Nephron progenitor cell (in vitro differentiated cells): ENCODE data around the gene CYP24A1.

ENCODE experiments used
- DNase-seq: peaks from one replicate; pipeline ENCODE4 v3.0.0; 2021
- H3K27ac Mint-ChIP-seq: 2 replicates; pipeline ENCODE4 v1.8.0; 2021; ENCODE audit warnings: mild to moderate bottlenecking, moderate library complexity, mixed read lengths
- H3K27me3 Mint-ChIP-seq: 2 replicates; pipeline ENCODE4 v1.8.0; 2021; ENCODE audit warnings: mild to moderate bottlenecking, low read depth, mixed read lengths; ENCODE audit not compliant: poor library complexity
- H3K36me3 Mint-ChIP-seq: 2 replicates; pipeline ENCODE4 v1.8.0; 2021; ENCODE audit warnings: low read depth, mixed read lengths
- H3K4me1 Mint-ChIP-seq: 2 replicates; pipeline ENCODE4 v1.8.0; 2021; ENCODE audit warnings: mixed read lengths
- H3K4me3 Mint-ChIP-seq: 2 replicates; pipeline ENCODE4 v1.8.0; 2021; ENCODE audit warnings: mild to moderate bottlenecking, moderate library complexity, mixed read lengths
- H3K9me3 Mint-ChIP-seq: 2 replicates; pipeline ENCODE4 v1.8.0; 2021; ENCODE audit warnings: mild to moderate bottlenecking, moderate library complexity, mixed read lengths
- CTCF ChIP-seq: fragments of 200-600 bp; sonication (generic); IDR thresholded peaks from 2 replicates; pipeline ENCODE4 v1.5.0; 2021; ENCODE audit warnings: antibody characterized with exemption

Gene CYP24A1

GRCh38 chr20:54154439-54154838, 19.3 kb downstream of the CYP24A1 start:
- no peaks in the 10 kb centered on the region for H3K36me3 Mint-ChIP-seq
- H3K4me3 Mint-ChIP-seq, result no peak overlapping the region
- H3K27me3 Mint-ChIP-seq, result no peaks in the 10 kb centered on the region
- H3K9me3 Mint-ChIP-seq, result no peaks in the 10 kb centered on the region
- no peak for TF ChIP-seq CTCF
- H3K4me1 Mint-ChIP-seq, result peaks cover 8% of the 10 kb centered on the region
- no peak overlapping the region for H3K27ac Mint-ChIP-seq
- no peak for DNase-seq

DNA sequence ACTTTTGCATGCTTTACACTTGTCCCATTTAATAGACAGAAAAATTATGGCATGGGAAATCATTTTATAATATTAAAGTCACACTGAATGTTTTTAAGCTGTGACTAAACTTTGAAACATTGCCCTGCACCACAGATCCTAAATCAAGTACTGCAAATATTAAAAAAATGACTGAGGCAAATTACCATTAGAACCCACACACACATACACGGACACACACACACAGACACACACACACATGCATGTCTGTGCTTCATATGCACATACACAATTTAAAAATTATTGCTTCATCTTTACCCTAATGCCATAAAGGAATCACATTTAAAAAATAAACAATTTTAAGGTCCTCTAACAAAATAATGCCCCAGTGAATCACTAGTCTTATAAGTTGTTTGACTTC, 19.9 kb downstream of the CYP24A1 start:
- Mint-ChIP-seq H3K36me3 (no peaks in the 10 kb centered on the region), H3K4me1 (peaks cover 14% of the 10 kb centered on the region), H3K9me3 (no peaks in the 10 kb centered on the region), H3K27me3 (no peaks in the 10 kb centered on the region), H3K27ac (no peak overlapping the region), H3K4me3 (no peak overlapping the region)
- no peak for TF ChIP-seq CTCF
- no peak for DNase-seq

- no peak for TF ChIP-seq CTCF
- Mint-ChIP-seq H3K4me3 (no peak overlapping the region), H3K27ac (no peak overlapping the region), H3K36me3 (no peaks in the 10 kb centered on the region), H3K27me3 (no peaks in the 10 kb centered on the region), H3K4me1 (peaks cover 15% of the 10 kb centered on the region), H3K9me3 (no peaks in the 10 kb centered on the region)
- DNase-seq, result no peak
These were observed 20.8 kb downstream of the CYP24A1 start for GRCh38 chr20:54153041-54153327.

GRCh38 chr20:54152227-54153040, 21.4 kb downstream of the CYP24A1 start:
- H3K36me3 Mint-ChIP-seq, result no peaks in the 10 kb centered on the region

DNA sequence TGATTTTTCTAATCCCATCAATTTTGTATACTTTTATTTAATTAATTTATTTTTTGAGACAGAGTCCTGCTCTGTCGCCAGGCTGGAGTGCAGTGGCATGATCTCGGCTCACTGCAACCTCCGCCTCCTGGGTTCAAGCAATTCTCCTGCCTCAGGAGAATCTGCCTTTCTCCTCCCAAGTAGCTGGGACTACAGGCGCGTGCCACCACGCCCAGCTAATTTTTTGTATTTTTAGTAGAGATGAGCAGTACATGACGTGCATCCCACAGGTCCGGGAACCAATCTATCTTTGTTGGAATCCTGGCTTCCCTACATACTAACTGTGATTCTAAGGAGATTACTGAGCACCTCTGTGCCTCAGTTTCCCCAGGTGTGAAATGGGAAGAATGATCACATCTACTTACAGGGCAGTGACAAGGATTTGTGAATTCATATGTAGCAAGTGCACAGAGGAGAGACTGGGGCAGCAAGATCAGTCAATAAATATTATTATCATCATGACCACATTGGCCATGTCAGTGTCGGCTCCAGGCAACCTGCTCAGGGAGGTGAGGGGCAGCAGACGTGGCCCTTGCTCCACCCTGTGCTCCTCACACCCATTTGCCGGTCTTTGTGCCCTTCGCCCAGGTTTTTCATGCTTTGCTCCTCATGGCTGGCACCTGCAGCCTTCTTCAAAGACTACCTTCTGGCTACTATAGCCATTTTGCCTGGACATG, 22.1 kb downstream of the CYP24A1 start:
- no peak for TF ChIP-seq CTCF
- no peak overlapping the region for H3K4me3 Mint-ChIP-seq
- H3K36me3 Mint-ChIP-seq, result no peaks in the 10 kb centered on the region
- H3K27ac Mint-ChIP-seq, result no peak overlapping the region
- H3K27me3 Mint-ChIP-seq, result no peaks in the 10 kb centered on the region
- H3K4me1 Mint-ChIP-seq, result peaks cover 15% of the 10 kb centered on the region
- no peaks in the 10 kb centered on the region for H3K9me3 Mint-ChIP-seq
- DNase-seq, result no peak

More at GRCh38 chr20:54152227-54153040, 21.4 kb downstream of the CYP24A1 start:
- no peak for DNase-seq
- Mint-ChIP-seq H3K27ac (peak overlapping the region; percentile 1), H3K27me3 (no peaks in the 10 kb centered on the region), H3K4me1 (peaks cover 15% of the 10 kb centered on the region), H3K9me3 (no peaks in the 10 kb centered on the region), H3K4me3 (no peak overlapping the region)
- TF ChIP-seq CTCF, result no peak

GRCh38 chr20:54151075-54151439, 22.7 kb downstream of the CYP24A1 start:
- H3K27me3 Mint-ChIP-seq, result no peaks in the 10 kb centered on the region
- H3K4me3 Mint-ChIP-seq, result no peak overlapping the region
- no peaks in the 10 kb centered on the region for H3K9me3 Mint-ChIP-seq

More at GRCh38 chr20:54151075-54151439, 22.7 kb downstream of the CYP24A1 start:
- Mint-ChIP-seq H3K36me3 (no peaks in the 10 kb centered on the region), H3K27ac (no peak overlapping the region), H3K4me1 (peaks cover 15% of the 10 kb centered on the region)
- no peak for TF ChIP-seq CTCF
- no peak for DNase-seq
